Left lung (tissue), 10 donors: ENCODE measurements around the gene SPHK1. TPM values are rescaled to one million over a fixed set of nuclear protein-coding genes. Genes with fewer than 3 reads are reported as not detected.

ENCODE experiments used
- ATAC-seq: fragments of 200-7000 bp; cut with Tn5 transposase; one replicate; pipeline ENCODE4 v1.9.1; 2020; ENCODE audit warnings: moderate library complexity
- DNase-seq, 4 donors: peaks; one replicate each; pipeline ENCODE4 v3.0.0-alpha.2; 2013 to 2020
- H3K27ac ChIP-seq, 2 donors: fragments of 200-600 bp; sonication (generic) in 1 of 2; one replicate each; pipeline versions ENCODE4 v1.5.0 to v1.8.0; 2020 to 2021
- H3K27me3 ChIP-seq, 2 donors: fragments of 200-600 bp; sonication (generic) in 1 of 2; one replicate each; pipeline versions ENCODE4 v1.5.0 to v1.8.0; 2020 to 2021
- H3K36me3 ChIP-seq, 2 donors: fragments of 200-600 bp; sonication (generic) in 1 of 2; one replicate each; pipeline versions ENCODE4 v1.5.0 to v1.8.0; 2020 to 2021
- H3K4me1 ChIP-seq, 2 donors: fragments of 200-600 bp; one replicate each; pipeline ENCODE4 v1.8.0; 2021
- H3K4me3 ChIP-seq, 2 donors: fragments of 200-600 bp; sonication (generic) in 1 of 2; one replicate each; pipeline versions ENCODE4 v1.5.0 to v1.8.0; 2020 to 2021; ENCODE audit warnings: mild to moderate bottlenecking in 1 of 2
- H3K9me3 ChIP-seq, 2 donors: fragments of 200-600 bp; sonication (generic) in 1 of 2; one replicate each; pipeline versions ENCODE4 v1.5.0 to v1.8.0; 2020 to 2021
- intact Hi-C, 2 donors: fragments of 100-400 bp; cut with DNase I; formaldehyde crosslinking; loops; one replicate each; pipeline versions ENCODE4 v1.11.2 to v1.14.2; 2022
- polyA plus RNA-seq, 6 donors: library from polyadenylated mRNA; unstranded; fragments of 120-200 nt; gene quantifications; one replicate each; pipeline ENCODE4 v1.2.1, GENCODE V29; 2013; ENCODE audit not compliant: insufficient read length in 6 of 6
- total RNA-seq, 2 donors: library from RNA; stranded (reverse); fragmentation: NEBNext Ultra II Directional; extraction: Animal tissue kit (Norgen Biotek cat#: 25700); gene quantifications; one replicate each; pipeline ENCODE4 v1.2.1, GENCODE V29; 2021
- TF ChIP-seq, protein P1 (sequence below), 2 donors: fragments of 200-600 bp; sonication (generic) in 1 of 2; IDR thresholded peaks; one replicate each; pipeline versions ENCODE4 v1.5.0 to v1.8.0; 2021; ENCODE audit warnings: antibody characterized with exemption in 2 of 2
- donor health status: DM: no; HTN: yes; CAD: no.
- donor health status: DM: no; HTN: no; CAD: no.

SPHK1 gene
- total and polyA plus RNA-seq, 8 donors: 4.4 to 35.1 (median 5.7) TPM

GRCh38 chr17:76363107-76363842, 21.1 kb upstream of the SPHK1 start:
- Histone ChIP-seq H3K4me3 (no peak overlapping the region), H3K27ac (peak overlapping the region in 1 of 2 donors; percentile 0), H3K36me3 (no peaks in the 10 kb centered on the region), H3K27me3 (no peaks in the 10 kb centered on the region), H3K4me1 (no peaks in the 10 kb centered on the region), H3K9me3 (no peaks in the 10 kb centered on the region)
- TF ChIP-seq, protein P1, sequence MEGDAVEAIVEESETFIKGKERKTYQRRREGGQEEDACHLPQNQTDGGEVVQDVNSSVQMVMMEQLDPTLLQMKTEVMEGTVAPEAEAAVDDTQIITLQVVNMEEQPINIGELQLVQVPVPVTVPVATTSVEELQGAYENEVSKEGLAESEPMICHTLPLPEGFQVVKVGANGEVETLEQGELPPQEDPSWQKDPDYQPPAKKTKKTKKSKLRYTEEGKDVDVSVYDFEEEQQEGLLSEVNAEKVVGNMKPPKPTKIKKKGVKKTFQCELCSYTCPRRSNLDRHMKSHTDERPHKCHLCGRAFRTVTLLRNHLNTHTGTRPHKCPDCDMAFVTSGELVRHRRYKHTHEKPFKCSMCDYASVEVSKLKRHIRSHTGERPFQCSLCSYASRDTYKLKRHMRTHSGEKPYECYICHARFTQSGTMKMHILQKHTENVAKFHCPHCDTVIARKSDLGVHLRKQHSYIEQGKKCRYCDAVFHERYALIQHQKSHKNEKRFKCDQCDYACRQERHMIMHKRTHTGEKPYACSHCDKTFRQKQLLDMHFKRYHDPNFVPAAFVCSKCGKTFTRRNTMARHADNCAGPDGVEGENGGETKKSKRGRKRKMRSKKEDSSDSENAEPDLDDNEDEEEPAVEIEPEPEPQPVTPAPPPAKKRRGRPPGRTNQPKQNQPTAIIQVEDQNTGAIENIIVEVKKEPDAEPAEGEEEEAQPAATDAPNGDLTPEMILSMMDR (IDR thresholded peaks at IDR 0.05): no peak
- DNase-seq (peak in 1 of 4 donors; percentile 4), ATAC-seq (no peak)
- intact Hi-C loops: no loop called here

DNA sequence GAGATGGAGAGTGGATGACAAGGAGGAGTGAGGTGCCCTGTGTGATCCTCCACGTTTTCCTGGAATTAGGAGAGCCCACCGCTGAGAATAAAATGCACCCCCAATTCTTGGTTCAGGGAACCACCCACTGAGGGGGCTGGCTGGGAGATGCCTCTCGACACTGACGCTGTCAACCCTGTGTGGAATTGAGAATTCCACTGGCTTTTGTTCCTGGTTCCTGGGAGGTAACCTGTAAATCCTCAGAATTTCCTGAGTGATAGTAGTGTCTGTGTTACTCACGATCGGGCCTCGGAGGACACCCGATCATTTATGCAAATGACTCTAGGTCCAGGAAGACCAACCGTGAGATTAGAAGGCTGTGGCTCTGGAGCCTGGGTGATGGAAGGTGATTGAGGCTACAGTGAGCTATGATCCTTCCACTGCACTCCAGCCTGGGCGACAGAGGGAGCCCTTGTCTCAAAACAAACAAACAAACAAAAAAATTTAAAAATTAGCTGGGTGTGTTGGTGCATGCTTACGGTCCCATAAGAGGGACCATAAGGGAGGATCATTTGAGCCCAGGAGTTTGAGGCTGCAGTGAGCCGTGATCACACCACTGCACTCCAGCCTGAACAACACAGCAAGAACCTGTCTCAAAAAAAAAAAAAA, 19.0 kb upstream of the SPHK1 start:
- no peak overlapping the region for H3K4me3 ChIP-seq
- H3K9me3 ChIP-seq: no peaks in the 10 kb centered on the region
- H3K36me3 ChIP-seq: no peaks in the 10 kb centered on the region
- DNase-seq (peak in 1 of 4 donors; percentile 2), ATAC-seq (no peak)
- H3K4me1 ChIP-seq: peaks cover 0 to 4% of the 10 kb centered on the region in 2 donors
- intact Hi-C loops: no loop called here
- TF ChIP-seq, protein P1 (IDR thresholded peaks at IDR 0.05): no peak
- H3K27me3 ChIP-seq: no peaks in the 10 kb centered on the region
- H3K27ac ChIP-seq: no peak overlapping the region

DNA sequence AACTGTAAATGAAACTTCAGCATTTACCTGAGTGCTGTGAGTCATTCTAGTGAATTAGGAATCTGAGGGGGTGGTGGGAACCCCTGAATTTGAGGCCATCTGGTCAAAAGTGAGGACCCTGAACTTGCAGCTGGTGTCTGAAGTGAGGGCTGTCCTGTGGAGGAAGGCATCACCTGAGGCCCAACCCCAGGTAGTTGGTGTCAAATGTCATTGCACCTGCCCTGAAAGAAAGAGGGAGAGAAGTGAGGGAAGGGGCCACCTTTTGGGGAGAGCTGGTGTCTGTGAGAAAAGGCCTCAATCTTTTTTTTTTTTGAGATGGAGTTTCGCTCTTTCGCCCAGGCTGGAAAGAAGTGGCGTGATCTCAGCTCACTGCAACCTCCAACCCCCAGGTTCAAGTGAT, 18.2 kb upstream of the SPHK1 start:
- no peak overlapping the region for H3K4me3 ChIP-seq
- H3K27ac ChIP-seq: no peak overlapping the region
- ATAC-seq (no peak), DNase-seq (peak in 1 of 4 donors; percentile 6)
- no peaks in the 10 kb centered on the region for H3K27me3 ChIP-seq
- TF ChIP-seq, protein P1 (IDR thresholded peaks at IDR 0.05): no peak
- no peaks in the 10 kb centered on the region for H3K36me3 ChIP-seq
- H3K4me1 ChIP-seq: peaks cover 4 to 6% of the 10 kb centered on the region in 2 donors
- intact Hi-C loops: no loop called here
- no peaks in the 10 kb centered on the region for H3K9me3 ChIP-seq

- Histone ChIP-seq H3K4me3 (no peak overlapping the region), H3K9me3 (no peaks in the 10 kb centered on the region), H3K4me1 (peaks cover 4 to 6% of the 10 kb centered on the region in 2 donors), H3K27me3 (no peaks in the 10 kb centered on the region), H3K27ac (no peak overlapping the region), H3K36me3 (no peaks in the 10 kb centered on the region)
- intact Hi-C loops: no loop called here
- TF ChIP-seq, protein P1 (IDR thresholded peaks at IDR 0.05): no peak
- DNase-seq (peak in 1 of 4 donors; percentile 13), ATAC-seq (no peak)
These were observed 16.8 kb upstream of the SPHK1 start for GRCh38 chr17:76367642-76368041.

DNA sequence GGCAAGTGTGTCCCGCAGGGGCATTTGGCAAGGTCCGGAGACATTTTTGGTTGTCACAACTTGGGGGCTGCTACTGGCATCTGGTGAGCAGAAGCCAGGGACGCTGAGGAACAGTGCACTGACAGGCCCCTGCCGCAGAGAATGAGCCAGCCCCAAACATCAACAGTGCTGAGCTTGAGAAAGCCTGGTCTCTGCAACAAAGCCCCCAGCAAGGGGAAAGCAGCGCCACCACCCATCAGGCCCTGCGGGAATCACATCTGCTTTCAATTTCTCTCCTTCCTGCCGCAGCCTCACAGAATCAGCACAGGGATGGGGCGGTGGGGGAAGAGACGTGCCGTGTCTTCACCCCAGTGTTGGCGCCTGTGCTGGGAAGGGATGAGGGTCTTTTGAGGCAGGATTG, 15.9 kb upstream of the SPHK1 start:
- H3K27ac ChIP-seq: no peak overlapping the region
- TF ChIP-seq, protein P1 (IDR thresholded peaks at IDR 0.05): no peak
- DNase-seq: peak in 1 of 4 donors; percentile 17
- H3K4me3 ChIP-seq: no peak overlapping the region
- no peaks in the 10 kb centered on the region for H3K27me3 ChIP-seq
- intact Hi-C loops: no loop called here
- peaks cover 4 to 6% of the 10 kb centered on the region in 2 donors for H3K4me1 ChIP-seq
- no peaks in the 10 kb centered on the region for H3K9me3 ChIP-seq
- no peak for ATAC-seq
- no peaks in the 10 kb centered on the region for H3K36me3 ChIP-seq
